MM.1S (cell line): Measurements from ENCODE around the gene CCDC6.

Source experiments
- DNase-seq: peaks from one replicate; pipeline ENCODE4 v3.0.0-alpha.2; 2015
- H2AFZ ChIP-seq: fragments of 300-600 bp; sonication (generic); 2 replicates; pipeline ENCODE4 v1.6.0; 2016; ENCODE audit warnings: antibody characterized with exemption, low read length
- H3F3A ChIP-seq: fragments of 300-600 bp; sonication (generic); 2 replicates; pipeline ENCODE4 v1.6.1; 2016; ENCODE audit warnings: mild to moderate bottlenecking, antibody characterized with exemption, low read length, moderate library complexity, mixed read lengths; ENCODE audit not compliant: insufficient read depth
- H3K27ac ChIP-seq: fragments of 300-600 bp; sonication (generic); 2 replicates; pipeline ENCODE4 v1.5.1; 2016; ENCODE audit warnings: mild to moderate bottlenecking, low read length
- H3K27me3 ChIP-seq: fragments of 300-600 bp; sonication (generic); replicated peaks from 2 replicates; pipeline ENCODE4 v1.6.0; 2016; ENCODE audit warnings: low read length; ENCODE audit not compliant: insufficient read depth
- H3K36me3 ChIP-seq: fragments of 300-600 bp; sonication (generic); replicated peaks from 2 replicates; pipeline ENCODE4 v1.6.1; 2016; ENCODE audit warnings: mild to moderate bottlenecking, low read length, mixed read lengths; ENCODE audit not compliant: insufficient read depth
- H3K4me1 ChIP-seq: fragments of 300-600 bp; sonication (generic); 2 replicates; pipeline ENCODE4 v1.6.1; 2016; ENCODE audit warnings: low read length, mixed read lengths
- H3K4me2 ChIP-seq: fragments of 300-600 bp; sonication (generic); 2 replicates; pipeline ENCODE4 v1.6.0; 2016; ENCODE audit warnings: low read depth, low read length
- H3K4me3 ChIP-seq: fragments of 300-600 bp; sonication (generic); 2 replicates; pipeline ENCODE4 v1.5.1; 2016; ENCODE audit warnings: low read length, mixed read lengths
- H3K79me2 ChIP-seq: fragments of 300-600 bp; sonication (generic); 2 replicates; pipeline ENCODE4 v1.6.1; 2016; ENCODE audit warnings: mixed run types, low read length, mixed read lengths
- H3K9ac ChIP-seq: fragments of 300-600 bp; sonication (generic); 2 replicates; pipeline ENCODE4 v1.6.1; 2016; ENCODE audit warnings: low read length, mixed read lengths
- H3K9me2 ChIP-seq: fragments of 300-600 bp; sonication (generic); replicated peaks from 2 replicates; pipeline ENCODE4 v1.6.1; 2016; ENCODE audit warnings: mild to moderate bottlenecking, low read length, mixed read lengths; ENCODE audit not compliant: insufficient read depth
- H3K9me3 ChIP-seq: fragments of 300-600 bp; sonication (generic); replicated peaks from 2 replicates; pipeline ENCODE4 v1.6.1; 2016; ENCODE audit warnings: mild to moderate bottlenecking, low read length, mixed read lengths; ENCODE audit not compliant: insufficient read depth
- H4K20me1 ChIP-seq: fragments of 300-600 bp; sonication (generic); 2 replicates; pipeline ENCODE4 v1.6.1; 2016; ENCODE audit warnings: mild to moderate bottlenecking, low read length, moderate library complexity, mixed read lengths; ENCODE audit not compliant: insufficient read depth
- EZH2 ChIP-seq: fragments of 300-600 bp; sonication (generic); optimal IDR thresholded peaks from 2 replicates; pipeline ENCODE3; 2017; ENCODE audit warnings: low read depth, mild to moderate bottlenecking, antibody characterized with exemption, low read length, mixed read lengths
- EZH2phosphoT487 ChIP-seq: fragments of 300-600 bp; sonication (generic); IDR thresholded peaks from 2 replicates; pipeline ENCODE4 v1.6.1; 2018; ENCODE audit warnings: antibody characterized with exemption, low read length
- TF ChIP-seq, protein P1 (sequence below): fragments of 300-600 bp; sonication (generic); IDR thresholded peaks from 2 replicates; pipeline ENCODE4 v1.5.1; 2016; ENCODE audit warnings: antibody characterized with exemption, low read length, mixed read lengths

The CCDC6 gene

DNA sequence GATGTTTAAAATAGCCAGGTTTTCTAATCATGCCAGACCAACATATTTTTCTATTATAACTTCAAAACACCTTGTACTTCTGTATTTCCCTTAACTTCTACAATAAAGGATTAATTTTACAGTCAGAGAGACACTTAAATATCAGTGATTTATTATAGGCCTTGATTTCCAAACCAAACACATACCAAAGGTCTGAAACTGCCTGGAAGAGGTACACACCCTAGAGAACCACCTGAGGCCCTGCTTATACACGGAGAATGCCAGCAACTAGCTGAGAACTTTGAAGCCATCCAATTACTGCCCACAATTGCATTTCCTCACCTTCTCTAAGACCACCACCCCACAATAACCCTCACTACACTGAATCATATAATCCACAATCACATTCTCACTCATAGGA is 4.9 kb downstream of the CCDC6 start:
- Histone ChIP-seq H4K20me1 (no peaks in the 10 kb centered on the region), H3K9me3 (no peaks in the 10 kb centered on the region), H3K36me3 (no peaks in the 10 kb centered on the region), H3K9me2 (no peaks in the 10 kb centered on the region), H3K4me3 (no peak overlapping the region), H3K79me2 (peaks cover 94% of the 10 kb centered on the region), H3K27me3 (no peaks in the 10 kb centered on the region), H3K4me1 (peaks cover 8% of the 10 kb centered on the region), H3K9ac (no peak overlapping the region), H2AFZ (no peak overlapping the region), H3K27ac (no peak overlapping the region), H3K4me2 (no peak overlapping the region), H3F3A (0 out of 2 replicates have a peak, but pooled peaks cover under 1% of the 10 kb centered on the region)
- TF ChIP-seq, protein P1, sequence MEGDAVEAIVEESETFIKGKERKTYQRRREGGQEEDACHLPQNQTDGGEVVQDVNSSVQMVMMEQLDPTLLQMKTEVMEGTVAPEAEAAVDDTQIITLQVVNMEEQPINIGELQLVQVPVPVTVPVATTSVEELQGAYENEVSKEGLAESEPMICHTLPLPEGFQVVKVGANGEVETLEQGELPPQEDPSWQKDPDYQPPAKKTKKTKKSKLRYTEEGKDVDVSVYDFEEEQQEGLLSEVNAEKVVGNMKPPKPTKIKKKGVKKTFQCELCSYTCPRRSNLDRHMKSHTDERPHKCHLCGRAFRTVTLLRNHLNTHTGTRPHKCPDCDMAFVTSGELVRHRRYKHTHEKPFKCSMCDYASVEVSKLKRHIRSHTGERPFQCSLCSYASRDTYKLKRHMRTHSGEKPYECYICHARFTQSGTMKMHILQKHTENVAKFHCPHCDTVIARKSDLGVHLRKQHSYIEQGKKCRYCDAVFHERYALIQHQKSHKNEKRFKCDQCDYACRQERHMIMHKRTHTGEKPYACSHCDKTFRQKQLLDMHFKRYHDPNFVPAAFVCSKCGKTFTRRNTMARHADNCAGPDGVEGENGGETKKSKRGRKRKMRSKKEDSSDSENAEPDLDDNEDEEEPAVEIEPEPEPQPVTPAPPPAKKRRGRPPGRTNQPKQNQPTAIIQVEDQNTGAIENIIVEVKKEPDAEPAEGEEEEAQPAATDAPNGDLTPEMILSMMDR: no peak
- DNase-seq: no peak

DNA sequence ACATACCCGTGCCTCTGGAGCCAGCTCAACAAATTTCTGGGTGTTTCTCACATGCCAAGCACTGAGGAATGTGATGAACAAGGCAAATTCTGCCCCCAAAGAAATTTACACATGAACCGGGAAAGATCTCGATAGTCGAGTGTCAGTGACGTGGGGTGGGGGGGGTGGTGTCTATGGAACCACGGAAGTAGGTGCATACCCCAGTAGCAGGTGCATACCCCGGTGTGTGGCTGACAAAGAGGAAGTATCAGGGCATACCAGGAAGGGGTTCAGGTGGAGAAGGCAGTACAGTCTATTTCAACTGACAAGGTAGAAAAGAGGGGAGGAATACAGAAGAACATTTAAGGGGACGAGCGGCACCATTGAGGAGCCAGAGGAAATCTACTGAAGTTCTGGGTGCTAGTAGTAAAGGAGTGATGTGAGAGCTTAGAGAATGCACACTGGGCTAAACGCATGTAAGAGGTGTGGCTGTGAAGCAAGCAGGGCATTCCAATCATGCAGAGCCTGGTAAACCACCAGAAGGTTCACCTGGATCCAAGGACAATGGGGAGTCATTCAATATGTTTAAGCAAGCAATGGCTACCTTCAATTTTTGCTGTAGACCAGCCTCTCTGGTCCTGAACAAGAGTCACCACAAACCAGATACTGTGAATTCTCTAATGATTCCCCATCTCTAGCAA is 6.2 kb downstream of the CCDC6 start:
- Histone ChIP-seq H3F3A (no peaks in the 10 kb centered on the region), H3K4me1 (peaks cover 6% of the 10 kb centered on the region), H3K36me3 (no peaks in the 10 kb centered on the region), H3K9me3 (no peaks in the 10 kb centered on the region), H3K27me3 (no peaks in the 10 kb centered on the region), H2AFZ (no peak overlapping the region), H3K79me2 (peaks cover 95% of the 10 kb centered on the region), H3K9ac (no peak overlapping the region), H3K4me3 (no peak overlapping the region), H3K27ac (no peak overlapping the region), H3K4me2 (no peak overlapping the region), H4K20me1 (no peaks in the 10 kb centered on the region), H3K9me2 (no peaks in the 10 kb centered on the region)
- DNase-seq: no peak
- TF ChIP-seq, protein P1: no peak
- TF ChIP-seq EZH2: no peak
- TF ChIP-seq EZH2phosphoT487: no peak

GRCh38 chr10:59898125-59898835 is 8.1 kb downstream of the CCDC6 start:
- Histone ChIP-seq H3K4me1 (no peaks in the 10 kb centered on the region), H3K9me3 (no peaks in the 10 kb centered on the region), H3K36me3 (no peaks in the 10 kb centered on the region), H3K4me2 (no peak overlapping the region), H3K4me3 (no peak overlapping the region), H3K9ac (no peak overlapping the region), H3K27me3 (no peaks in the 10 kb centered on the region), H4K20me1 (no peaks in the 10 kb centered on the region), H2AFZ (no peak overlapping the region), H3K9me2 (no peaks in the 10 kb centered on the region), H3K27ac (no peak overlapping the region), H3F3A (no peaks in the 10 kb centered on the region), H3K79me2 (peaks cover 95% of the 10 kb centered on the region)
- no peak for TF ChIP-seq EZH2phosphoT487
- DNase-seq: no peak

- Histone ChIP-seq H2AFZ (no peak overlapping the region), H3K4me3 (no peak overlapping the region), H3F3A (no peaks in the 10 kb centered on the region), H3K27me3 (no peaks in the 10 kb centered on the region), H4K20me1 (no peaks in the 10 kb centered on the region), H3K9ac (no peak overlapping the region), H3K9me2 (no peaks in the 10 kb centered on the region), H3K4me2 (no peak overlapping the region), H3K4me1 (no peaks in the 10 kb centered on the region), H3K79me2 (peaks cover 95% of the 10 kb centered on the region), H3K27ac (no peak overlapping the region), H3K9me3 (no peaks in the 10 kb centered on the region), H3K36me3 (no peaks in the 10 kb centered on the region)
- TF ChIP-seq, protein P1: no peak
- TF ChIP-seq EZH2phosphoT487 (no peak), EZH2 (no peak)
- DNase-seq: no peak
Observed at GRCh38 chr10:59896191-59896590, 10.2 kb downstream of the CCDC6 start.
